ENCODE measurements around the gene TNFSF11. TPM values are rescaled to one million over a fixed set of nuclear protein-coding genes. Genes with fewer than 3 reads are reported as not detected.

The TNFSF11 gene
- total RNA-seq, 1 experiment from 2014 or later = 3.5 TPM

DNA sequence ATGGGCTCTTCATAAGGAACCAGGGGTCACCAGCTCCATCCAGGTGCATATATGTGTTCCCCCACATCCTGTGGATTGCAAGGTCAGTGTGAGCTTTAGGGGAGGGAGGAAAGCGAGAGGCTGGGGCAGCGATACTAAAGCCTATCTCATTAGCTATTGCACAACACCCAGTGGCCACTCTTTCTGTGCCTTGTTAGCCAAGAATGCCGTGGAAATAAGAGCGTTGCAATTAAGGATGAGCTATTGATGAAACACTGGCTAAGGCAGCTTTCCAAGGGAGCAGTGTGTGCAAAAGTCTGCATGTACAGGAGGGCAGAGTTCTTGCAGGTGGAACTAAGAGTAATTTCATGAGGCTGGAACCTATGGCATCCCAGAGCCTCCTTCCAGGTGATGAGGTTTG, 17.6 kb downstream of the TNFSF11 start:
- Histone ChIP-seq H2BK12ac (ENCODE audit: insufficient read length, low read depth, low read length) (no peak overlapping the region), H2AFZ (ENCODE audit: low read length) (no peak overlapping the region), H3K23me2 (ENCODE audit: insufficient read length, low read depth, low read length, poor library complexity, severe bottlenecking) (no peaks in the 10 kb centered on the region), H4K20me1 (ENCODE audit: control insufficient read depth, insufficient read depth, insufficient read length) (no peaks in the 10 kb centered on the region), H3K9ac (ENCODE audit: extremely low read depth, insufficient read length, low read length) (no peak overlapping the region), H3K79me1 (ENCODE audit: insufficient read depth, low read depth, low read length, poor library complexity, severe bottlenecking) (no peaks in the 10 kb centered on the region), H2BK15ac (ENCODE audit: low read depth, low read length) (no peak overlapping the region), H3K4me2 (ENCODE audit: insufficient read depth, insufficient read length, low read length) (no peak overlapping the region), H3K18ac (ENCODE audit: insufficient read length, low read depth, low read length) (no peak overlapping the region), H3T11ph (ENCODE audit: low read length) (no peak overlapping the region), H4K8ac (replicated peaks; ENCODE audit: insufficient read length, low read depth, low read length) (no peak overlapping the region), H4K5ac (ENCODE audit: insufficient read length, low read depth, low read length) (no peak overlapping the region), H4K91ac (ENCODE audit: insufficient read length, low read depth, low read length) (no peak overlapping the region), H2AK5ac (ENCODE audit: insufficient read length, low read length) (no peak overlapping the region), H2BK5ac (ENCODE audit: insufficient read length, low read length) (no peak overlapping the region), H2BK120ac (ENCODE audit: low read depth, low read length, poor library complexity, severe bottlenecking) (no peak overlapping the region), H3K4ac (ENCODE audit: low read depth, low read length) (no peak overlapping the region), H3K27me3 (ENCODE audit: insufficient read depth, low read length) (no peaks in the 10 kb centered on the region), H3K23ac (ENCODE audit: insufficient read length, low read depth, low read length) (no peak overlapping the region), H3K27ac (ENCODE audit: insufficient read length, low read depth, low read length) (no peak overlapping the region), H3K56ac (ENCODE audit: insufficient read length, low read depth, low read length) (no peak overlapping the region), H3K14ac (ENCODE audit: insufficient read depth, low read length) (no peak overlapping the region), H3K79me2 (ENCODE audit: insufficient read depth, low read length) (no peaks in the 10 kb centered on the region; the same call in 1 of the 2 replicates), H2BK20ac (ENCODE audit: low read depth, low read length, poor library complexity, severe bottlenecking) (no peak overlapping the region), H3K4me1 (ENCODE audit: insufficient read depth, low read length) (peaks cover 14% of the 10 kb centered on the region), H3K9me3 (ENCODE audit: control insufficient read depth, low read depth, low read length) (no peaks in the 10 kb centered on the region)
- peaks cover 52 to 54% of the 10 kb centered on the region in 2 experiments for H3K4me1 Mint-ChIP-seq
- H3K27ac Mint-ChIP-seq = peak overlapping the region in 2 of 3 experiments; percentile 44 to 87; a peak in 3 of 7 replicates
- H3K4me3 Mint-ChIP-seq = no peak overlapping the region
- TF ChIP-seq, protein P1, sequence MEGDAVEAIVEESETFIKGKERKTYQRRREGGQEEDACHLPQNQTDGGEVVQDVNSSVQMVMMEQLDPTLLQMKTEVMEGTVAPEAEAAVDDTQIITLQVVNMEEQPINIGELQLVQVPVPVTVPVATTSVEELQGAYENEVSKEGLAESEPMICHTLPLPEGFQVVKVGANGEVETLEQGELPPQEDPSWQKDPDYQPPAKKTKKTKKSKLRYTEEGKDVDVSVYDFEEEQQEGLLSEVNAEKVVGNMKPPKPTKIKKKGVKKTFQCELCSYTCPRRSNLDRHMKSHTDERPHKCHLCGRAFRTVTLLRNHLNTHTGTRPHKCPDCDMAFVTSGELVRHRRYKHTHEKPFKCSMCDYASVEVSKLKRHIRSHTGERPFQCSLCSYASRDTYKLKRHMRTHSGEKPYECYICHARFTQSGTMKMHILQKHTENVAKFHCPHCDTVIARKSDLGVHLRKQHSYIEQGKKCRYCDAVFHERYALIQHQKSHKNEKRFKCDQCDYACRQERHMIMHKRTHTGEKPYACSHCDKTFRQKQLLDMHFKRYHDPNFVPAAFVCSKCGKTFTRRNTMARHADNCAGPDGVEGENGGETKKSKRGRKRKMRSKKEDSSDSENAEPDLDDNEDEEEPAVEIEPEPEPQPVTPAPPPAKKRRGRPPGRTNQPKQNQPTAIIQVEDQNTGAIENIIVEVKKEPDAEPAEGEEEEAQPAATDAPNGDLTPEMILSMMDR (conservative IDR thresholded peaks at IDR 0.05) = no peak
- no peak for DNase-seq
- peaks cover 14 to 29% (median 27%) of the 10 kb centered on the region in 3 experiments for H3K36me3 Mint-ChIP-seq (ENCODE audit: insufficient read depth in 1 of 3, low read depth in 3 of 3)
- no CpG with 5 or more reads among the region's 4 CpGs for WGBS (ENCODE audit: extremely low coverage, insufficient read length, low lambda C conversion rate)
- H3K27me3 Mint-ChIP-seq (ENCODE audit: low read depth) = peaks cover 2% of the 10 kb centered on the region
- H3K9me3 Mint-ChIP-seq = peaks cover 0 to 3% of the 10 kb centered on the region in 2 experiments; a peak in 2 of 5 replicates
